ENCODE results near the gene BCL11B.

BCL11B gene

GRCh38 chr14:99177046-99177655, 94.8 kb downstream of the BCL11B start:
- DNase-seq = no peak

GRCh38 chr14:99176156-99176945, 95.6 kb downstream of the BCL11B start:
- no peak for DNase-seq

- no peak for DNase-seq
Measured at GRCh38 chr14:99175331-99176155, 96.5 kb downstream of the BCL11B start.

GRCh38 chr14:99174770-99175319, 97.2 kb downstream of the BCL11B start:
- DNase-seq = no peak

GRCh38 chr14:99174081-99174769, 97.8 kb downstream of the BCL11B start:
- no peak for DNase-seq

GRCh38 chr14:99173506-99173905, 98.5 kb downstream of the BCL11B start:
- DNase-seq = no peak

GRCh38 chr14:99173086-99173485, 98.9 kb downstream of the BCL11B start:
- DNase-seq = no peak

GRCh38 chr14:99171396-99171795, 100.6 kb downstream of the BCL11B start:
- DNase-seq = no peak

- no peak for DNase-seq
Measured at GRCh38 chr14:99169776-99170356, 102.1 kb downstream of the BCL11B start.

GRCh38 chr14:99168330-99168729, 103.7 kb downstream of the BCL11B start:
- no peak for DNase-seq

- DNase-seq = no peak
Measured at GRCh38 chr14:99166506-99166905, 105.5 kb downstream of the BCL11B start.

- no peak for DNase-seq
Measured at GRCh38 chr14:99164712-99165111, 107.3 kb downstream of the BCL11B start.

GRCh38 chr14:99163446-99163845, 108.6 kb downstream of the BCL11B start:
- no peak for DNase-seq

- no peak for DNase-seq
Measured at GRCh38 chr14:99159341-99160340, 112.4 kb downstream of the BCL11B start.

- no peak for DNase-seq
Measured at GRCh38 chr14:99158646-99159165, 113.3 kb downstream of the BCL11B start.

GRCh38 chr14:99158150-99158549, 113.8 kb downstream of the BCL11B start:
- no peak for DNase-seq

- no peak for DNase-seq
Measured at GRCh38 chr14:99157676-99158075, 114.3 kb downstream of the BCL11B start.

- no peak for DNase-seq
Measured at GRCh38 chr14:99157246-99157645, 114.8 kb downstream of the BCL11B start.

GRCh38 chr14:99156814-99157213, 115.2 kb downstream of the BCL11B start:
- no peak for DNase-seq

- no peak for DNase-seq
Measured at GRCh38 chr14:99156090-99156425, 115.9 kb downstream of the BCL11B start.
